ENCODE data around the gene GPR156. TPM values are rescaled to one million over a fixed set of nuclear protein-coding genes. Genes with fewer than 3 reads are reported as not detected.

GPR156 gene
- total and polyA plus RNA-seq, 9 of the 15 experiments (the other 6 are each of a cell fraction or from before 2014, with no cell fraction given) = 0.07 to 0.14 (median 0.12) TPM; not detected in 5

- no peak for FAIRE-seq
- ChIA-PET POLR2A (no interaction called here), CTCF (ENCODE audit: low intra/inter-chr PET ratio) (no interaction called here)
- WGBS (ENCODE audit: insufficient coverage, low coverage, missing lambda C conversion rate) = 11% methylated on average over 3 of the region's 3 CpGs
- no peak overlapping the region for H3K27ac ChIP-seq (ENCODE audit: extremely low read depth, low read depth, low read length)
- H3K79me2 ChIP-seq (ENCODE audit: control insufficient read depth, insufficient read depth, low read length) = no peaks in the 10 kb centered on the region
- intact Hi-C loops (cut with micrococcal nuclease) = no loop called here
- no peak for DNase-seq (ENCODE audit: extremely low read depth in 1 of 4, low spot score in 3 of 4)
- H3K9ac ChIP-seq (ENCODE audit: insufficient read depth in 1 of 2, low read depth in 2 of 2, low read length in 2 of 2) = no peak overlapping the region
- no peaks in the 10 kb centered on the region for H4K20me1 ChIP-seq (replicated peaks; ENCODE audit: control insufficient read depth, insufficient read depth, low read length)
- H3K27me3 ChIP-seq (ENCODE audit: control insufficient read depth in 2 of 2, insufficient read depth in 2 of 2, low read length in 2 of 2) = 0 out of 5 replicates have a peak, but pooled peaks cover 0 to 4% of the 10 kb centered on the region in 2 experiments
- H3K4me3 ChIP-seq = no peak overlapping the region
- no peaks in the 10 kb centered on the region for H3K4me1 ChIP-seq (replicated peaks in 1 of 2; ENCODE audit: control insufficient read depth in 2 of 2, insufficient read depth in 2 of 2, low read length in 2 of 2)
- no peak for ATAC-seq
- in situ Hi-C loops (cut with MboI) = no loop called here
- H3K4me2 ChIP-seq (ENCODE audit: insufficient read depth, low read length) = no peak overlapping the region
- H3K9me3 ChIP-seq (replicated peaks; ENCODE audit: control insufficient read depth, insufficient read depth, low read depth, low read length) = no peaks in the 10 kb centered on the region
- no TSS peak for BruUV-seq (replicated peaks)
- H2AFZ ChIP-seq (ENCODE audit: low read depth, low read length) = no peak overlapping the region
- H3K9me1 ChIP-seq (ENCODE audit: control insufficient read depth, insufficient read depth, low read length) = no peaks in the 10 kb centered on the region
- no peaks in the 10 kb centered on the region for H3K36me3 ChIP-seq (ENCODE audit: control insufficient read depth, insufficient read depth, low read length)
- no peak for TF ChIP-seq ARNT (IDR thresholded peaks at IDR 0.05)
- no peak for TF ChIP-seq SETDB1 (IDR thresholded peaks at IDR 0.05; ENCODE audit: low read length)
- TF ChIP-seq TAL1 (IDR thresholded peaks at IDR 0.05) = no peak
- no peak for TF ChIP-seq TGIF2 (CRISPR knock-in tag; IDR thresholded peaks at IDR 0.05)
- TF ChIP-seq ZNF324 (CRISPR knock-in tag; IDR thresholded peaks at IDR 0.05) = no peak
- no peak for TF ChIP-seq TSHZ1 (CRISPR knock-in tag; IDR thresholded peaks at IDR 0.05)
- TF ChIP-seq CREB5 (CRISPR knock-in tag; IDR thresholded peaks at IDR 0.05) = no peak
- TF ChIP-seq KDM5B (IDR thresholded peaks at IDR 0.05; ENCODE audit: insufficient replicate concordance, low read depth, low read length) = no peak
- TF ChIP-seq CBX1 (IDR thresholded peaks at IDR 0.05; ENCODE audit: low read depth) = no peak
- TF ChIP-seq STAT6 (CRISPR knock-in tag; IDR thresholded peaks at IDR 0.05) = no peak
- no peak for TF ChIP-seq NFE2 (IDR thresholded peaks at IDR 0.05; ENCODE audit: low read depth)
- no peak for TF ChIP-seq COPS2 (conservative IDR thresholded peaks at IDR 0.05)
- no peak for TF ChIP-seq POLR2G (IDR thresholded peaks at IDR 0.05; ENCODE audit: low read depth, low read length)
- TF ChIP-seq ATF6 (CRISPR knock-in tag; IDR thresholded peaks at IDR 0.05) = no peak
These were observed 15.9 kb upstream of the GPR156 start for GRCh38 chr3:120300971-120301370.

All from K562 (cell line).